HG02970 (cell line): Measurements from ENCODE around the gene MRTFB.

Source experiments
- ATAC-seq: cut with Tn5 transposase; IDR thresholded peaks from one replicate; pipeline ENCODE4 v1.9.1; 2021; ENCODE audit warnings: mild to moderate bottlenecking, moderate library complexity, moderate number of reproducible peaks; ENCODE audit not compliant: unreplicated experiment, low FRiP score

Gene MRTFB

DNA sequence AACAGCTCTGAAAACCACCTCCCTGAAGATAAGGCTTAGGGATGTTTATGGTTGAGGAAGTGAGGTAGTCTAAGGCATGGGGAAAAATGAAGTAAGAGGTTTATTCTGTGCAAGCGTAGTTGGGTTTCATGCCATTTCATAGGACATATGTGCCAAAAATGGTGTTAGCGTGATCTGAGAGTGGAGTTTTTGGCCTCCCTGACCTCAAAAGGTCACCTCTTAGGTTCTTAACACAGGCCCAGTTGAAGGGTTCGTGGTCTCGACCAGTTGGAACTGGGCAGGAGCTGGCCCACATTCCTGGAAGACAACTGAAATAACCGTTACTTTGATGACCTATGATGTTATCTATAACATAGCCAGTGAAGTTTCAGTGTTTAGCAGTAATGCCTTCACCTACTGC, 57.0 kb downstream of the MRTFB start:
- ATAC-seq, result no peak

DNA sequence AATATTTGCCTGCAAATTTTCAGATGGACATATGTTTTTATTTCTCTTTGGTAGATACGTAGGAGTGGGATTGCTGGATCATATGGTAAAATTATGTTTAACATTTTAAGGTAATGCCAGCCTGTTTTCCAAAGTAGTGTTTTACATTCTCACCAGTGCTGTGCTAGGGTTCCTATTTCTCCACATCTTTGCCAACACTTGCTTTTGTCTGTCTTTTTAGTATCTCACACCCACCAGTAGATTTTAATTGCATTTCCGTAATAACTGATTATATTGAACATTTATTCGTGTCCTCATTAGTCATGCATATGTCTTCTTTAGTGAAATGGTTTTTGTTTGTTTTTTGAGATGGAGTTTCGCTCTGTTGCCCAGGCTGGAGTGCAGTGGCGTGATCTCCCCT, 58.4 kb downstream of the MRTFB start:
- ATAC-seq, result no peak

DNA sequence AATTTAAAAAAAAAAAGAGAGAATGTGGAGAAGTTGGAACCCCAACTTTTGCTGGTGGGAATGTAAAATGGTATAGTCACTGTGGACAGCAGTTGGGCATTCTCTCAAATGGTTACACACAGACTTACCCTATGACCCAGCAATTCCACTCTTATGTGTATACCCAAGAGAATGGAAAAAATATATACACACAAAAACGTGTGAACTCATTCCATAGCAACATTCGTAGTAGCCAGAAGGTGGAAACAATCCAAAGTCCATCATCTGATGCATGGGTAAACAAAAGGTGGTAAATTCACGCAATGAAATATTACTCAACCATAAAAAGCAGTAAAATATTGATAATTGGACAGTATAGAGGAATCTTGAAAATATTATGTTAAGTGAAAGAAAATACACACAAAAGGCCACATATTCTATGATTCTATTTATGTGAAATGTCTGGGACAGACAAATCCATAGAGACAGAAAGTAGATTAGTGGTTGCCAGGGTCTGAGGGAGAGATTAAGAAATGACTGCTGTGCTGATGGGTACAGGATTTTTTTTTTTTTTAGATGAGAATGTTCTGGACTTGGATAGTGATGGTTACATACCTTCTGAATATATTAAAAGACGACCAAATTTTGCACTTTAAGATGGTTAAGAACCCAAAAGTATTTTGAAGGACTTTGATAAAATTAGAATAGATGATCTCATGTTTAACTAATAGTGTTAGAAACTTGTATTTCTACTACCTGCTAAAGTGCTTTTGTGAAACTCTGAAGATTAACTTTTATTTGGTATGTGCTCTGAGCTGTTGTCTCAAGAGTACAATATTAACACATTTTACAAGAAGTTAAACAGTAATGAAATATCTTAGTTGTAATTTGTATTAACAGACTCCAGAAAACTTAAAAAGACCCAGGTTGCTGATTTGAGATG, 60.9 kb downstream of the MRTFB start:
- no peak for ATAC-seq

DNA sequence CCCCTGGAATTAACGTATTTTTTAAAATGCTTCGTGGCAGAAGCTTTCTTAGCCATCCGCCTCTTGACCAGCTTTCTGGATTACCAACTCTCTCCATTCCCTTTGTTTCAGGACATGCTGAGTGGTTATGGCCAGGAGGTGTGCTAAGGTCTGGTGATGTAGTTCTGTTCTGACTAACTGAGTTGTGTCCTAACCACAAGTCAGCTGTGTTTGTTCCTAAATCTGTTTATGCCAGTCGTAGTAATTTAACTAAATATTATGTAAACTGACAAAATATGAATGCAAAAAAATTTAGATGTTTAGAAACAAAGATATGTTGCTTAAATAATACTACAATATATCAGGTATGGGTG, 61.6 kb downstream of the MRTFB start:
- ATAC-seq, result no peak

DNA sequence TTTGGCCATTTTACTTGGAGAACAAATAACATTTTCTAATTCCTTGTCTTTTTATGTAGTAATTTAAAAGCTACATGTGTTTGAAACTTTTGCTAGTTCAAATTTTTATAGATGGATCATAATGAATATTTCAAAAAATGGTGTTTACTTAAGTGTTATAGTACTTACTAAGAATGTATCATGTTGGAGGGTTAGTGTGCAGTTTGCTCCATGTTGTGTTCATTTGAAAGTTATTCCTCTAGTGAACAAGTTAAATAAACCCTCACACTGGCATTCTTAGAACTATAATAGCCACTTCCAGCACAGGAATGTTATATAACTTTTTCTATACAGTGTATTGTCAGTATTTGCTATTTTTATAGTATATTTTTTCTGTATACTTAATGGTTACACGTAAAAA, 62.8 kb downstream of the MRTFB start:
- no peak for ATAC-seq

- ATAC-seq, result no peak
These were observed 64.6 kb downstream of the MRTFB start for GRCh38 chr16:14135704-14136103.

DNA sequence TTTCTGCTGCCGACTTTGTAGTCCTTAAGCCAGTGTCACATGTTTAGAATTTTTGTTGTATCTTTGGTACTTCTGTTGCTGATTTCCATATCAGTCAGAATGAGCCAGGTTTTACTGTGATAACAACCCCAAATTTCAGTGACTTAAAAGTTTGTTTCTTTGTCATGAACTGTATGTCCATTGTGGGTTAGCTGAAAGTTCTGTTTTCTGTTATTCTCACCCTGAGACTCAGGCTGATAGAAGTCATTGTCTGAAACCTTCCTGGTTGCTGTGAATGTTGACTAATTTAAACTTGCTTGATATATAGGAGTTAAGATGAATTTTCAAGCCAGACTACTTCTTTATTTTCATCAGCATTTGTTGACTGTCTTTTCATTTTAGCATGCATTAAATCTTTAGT, 68.8 kb downstream of the MRTFB start:
- no peak for ATAC-seq

GRCh38 chr16:14140923-14141322, 69.8 kb downstream of the MRTFB start:
- ATAC-seq, result no peak

- no peak for ATAC-seq
These were observed 75.3 kb downstream of the MRTFB start for GRCh38 chr16:14146445-14146844.

DNA sequence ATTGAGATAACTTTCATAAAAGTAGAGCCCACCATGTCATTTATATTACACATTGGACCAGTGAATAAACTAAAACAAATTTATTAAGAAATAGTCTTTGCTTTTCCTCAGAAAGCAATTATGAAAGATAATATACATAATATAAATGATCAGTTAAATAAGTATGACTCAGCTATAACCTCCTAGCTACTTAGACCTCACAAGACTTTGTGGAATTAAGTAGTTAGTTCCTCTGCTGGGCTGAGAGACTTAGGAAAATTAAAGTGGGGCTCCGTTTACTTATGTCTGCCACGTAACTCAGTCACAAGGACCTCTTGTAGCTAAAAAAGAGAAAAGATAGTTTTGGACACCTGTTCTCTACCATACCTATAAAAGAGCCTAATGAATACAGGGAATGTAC, 76.9 kb downstream of the MRTFB start:
- no peak for ATAC-seq

DNA sequence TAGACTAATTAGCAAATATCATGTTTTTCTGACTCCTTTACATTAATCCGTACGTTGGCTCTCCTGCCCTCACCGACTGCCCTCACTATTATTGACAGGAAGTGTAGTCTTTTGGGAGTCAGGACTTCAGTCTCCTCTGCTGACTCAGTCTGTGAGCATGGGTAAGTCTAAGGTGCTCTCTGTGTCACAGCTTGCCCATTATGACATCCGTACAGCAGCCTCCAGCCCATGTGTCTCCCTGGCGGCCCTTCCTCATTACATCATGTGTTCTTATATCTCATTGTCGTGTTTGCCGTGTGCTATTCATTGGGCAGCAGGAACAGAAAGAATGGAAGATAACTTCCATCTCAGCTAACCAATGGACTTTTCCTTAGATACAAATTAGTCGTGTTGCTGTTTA, 77.5 kb downstream of the MRTFB start:
- ATAC-seq, result no peak

DNA sequence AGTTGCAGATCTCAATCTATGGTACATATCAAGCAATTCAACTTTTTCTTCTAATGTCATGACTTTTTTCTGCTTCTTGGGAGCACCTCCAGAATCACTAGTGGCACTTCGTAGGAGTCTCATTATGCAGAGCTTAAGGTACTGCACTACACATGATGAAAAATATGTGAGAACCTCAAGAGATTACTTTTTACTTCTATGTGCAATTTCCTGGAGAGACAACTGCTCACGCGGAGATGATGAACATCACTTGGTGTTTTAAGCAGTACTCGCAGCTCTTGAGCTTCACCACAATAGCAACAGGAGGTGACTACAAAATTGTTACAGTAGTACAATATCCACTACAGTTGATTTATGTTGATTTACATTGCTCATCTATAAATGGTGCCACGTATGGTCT, 79.7 kb downstream of the MRTFB start:
- no peak for ATAC-seq

DNA sequence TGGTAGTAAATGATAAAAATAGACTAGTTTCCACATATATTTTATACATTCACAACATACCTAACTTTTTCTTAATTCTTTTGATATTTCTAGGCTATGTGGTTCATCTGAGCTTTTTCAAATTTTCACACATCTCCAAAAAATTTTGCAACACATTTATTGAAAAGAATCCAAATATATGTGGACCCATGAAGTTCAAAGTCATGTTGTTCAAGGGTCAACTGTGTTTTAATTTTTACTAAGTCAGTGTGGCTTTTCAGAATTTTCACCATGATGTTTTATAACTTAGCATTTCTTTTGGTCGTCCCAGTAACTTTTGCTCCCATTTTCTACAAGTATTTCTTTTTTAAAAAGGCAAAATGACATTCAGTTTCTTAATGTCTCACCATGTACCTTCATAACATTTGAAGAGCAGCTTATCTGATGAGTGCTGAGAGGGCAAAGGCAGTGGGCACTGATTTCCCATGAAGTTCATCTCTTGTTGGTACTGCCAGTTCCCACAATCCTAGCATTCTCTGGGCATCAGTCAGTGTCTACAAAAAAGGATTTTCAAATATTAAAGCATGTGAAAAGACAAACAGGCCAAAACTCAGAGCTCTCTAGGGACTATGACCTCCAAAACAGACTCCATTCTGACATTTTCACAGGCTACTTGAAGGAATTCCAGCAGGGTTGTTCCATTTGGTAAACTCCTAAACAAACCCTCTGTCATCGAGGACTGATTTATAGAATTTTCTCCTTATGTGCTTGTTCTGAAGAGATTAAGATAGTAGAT, 80.3 kb downstream of the MRTFB start:
- ATAC-seq, result no peak

DNA sequence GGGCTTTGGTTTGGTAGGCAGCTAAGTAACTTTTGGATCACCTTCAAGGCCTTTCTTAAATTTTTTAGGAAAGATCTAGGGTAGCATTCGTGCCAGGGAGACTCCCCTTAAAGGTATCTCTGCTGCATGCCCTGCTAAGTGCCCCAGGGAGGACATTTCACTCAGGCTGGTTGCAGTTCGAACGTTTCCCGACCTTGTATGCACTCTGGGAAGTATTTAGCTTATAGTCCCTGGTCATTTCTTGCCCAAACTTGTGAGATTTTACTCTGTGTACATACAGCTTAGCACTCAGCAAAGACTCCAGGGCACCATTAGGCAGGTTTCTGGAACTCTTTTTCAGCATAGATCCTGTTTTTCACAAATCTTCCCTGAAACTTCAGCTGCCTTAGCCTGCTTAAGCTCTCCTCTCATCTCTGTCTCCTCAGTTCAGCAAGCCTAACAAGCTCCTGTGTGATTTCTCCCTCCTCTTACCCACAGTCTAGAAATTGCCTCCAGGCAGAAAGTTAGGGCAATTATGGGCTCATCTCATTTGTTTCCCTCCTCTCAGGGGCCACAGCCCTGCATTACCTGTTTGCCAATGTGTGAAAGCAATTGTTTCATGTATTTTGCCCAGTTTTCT, 84.6 kb downstream of the MRTFB start:
- no peak for ATAC-seq

DNA sequence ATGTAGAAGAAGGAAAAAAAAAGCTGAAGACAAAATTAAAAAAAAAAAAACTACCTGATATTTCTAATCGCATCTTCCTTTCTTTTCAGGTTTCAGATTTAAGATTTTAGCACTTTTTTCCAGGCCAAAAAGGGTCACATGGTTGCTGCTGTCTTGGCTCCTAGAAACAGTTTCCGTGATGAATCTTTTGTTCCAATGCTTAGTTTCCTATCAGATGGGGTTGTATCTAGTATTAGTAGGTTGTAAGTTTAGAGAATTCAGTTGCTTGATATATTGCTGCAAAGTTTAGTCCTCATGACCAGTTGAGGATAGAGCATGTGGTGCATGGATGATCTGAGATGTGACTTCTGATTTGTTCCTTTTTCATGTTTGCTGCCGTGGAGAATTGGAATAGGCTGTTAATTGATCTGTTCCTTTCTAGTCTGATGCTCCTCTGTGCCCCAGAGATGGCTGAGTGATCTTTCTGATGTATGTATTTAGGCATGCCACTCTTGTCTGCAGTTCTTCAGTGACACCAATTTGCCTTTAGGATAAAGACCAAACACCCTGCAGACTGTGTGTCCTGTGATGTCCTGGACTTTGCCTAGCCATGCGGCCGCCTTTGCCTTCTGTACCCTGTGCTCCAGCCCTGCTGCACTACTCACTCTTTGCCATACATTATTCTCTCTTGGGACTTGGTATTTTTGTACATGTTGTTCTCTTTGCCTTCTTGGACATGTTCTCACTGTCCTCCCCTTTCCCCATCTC, 94.0 kb downstream of the MRTFB start:
- no peak for ATAC-seq

GRCh38 chr16:14168146-14168545, 97.0 kb downstream of the MRTFB start:
- ATAC-seq, result no peak

- ATAC-seq, result no peak
These were observed 101.2 kb downstream of the MRTFB start for GRCh38 chr16:14172200-14172809.

GRCh38 chr16:14175086-14175485, 104.0 kb downstream of the MRTFB start:
- ATAC-seq, result no peak

GRCh38 chr16:14177704-14178103, 106.6 kb downstream of the MRTFB start:
- no peak for ATAC-seq

DNA sequence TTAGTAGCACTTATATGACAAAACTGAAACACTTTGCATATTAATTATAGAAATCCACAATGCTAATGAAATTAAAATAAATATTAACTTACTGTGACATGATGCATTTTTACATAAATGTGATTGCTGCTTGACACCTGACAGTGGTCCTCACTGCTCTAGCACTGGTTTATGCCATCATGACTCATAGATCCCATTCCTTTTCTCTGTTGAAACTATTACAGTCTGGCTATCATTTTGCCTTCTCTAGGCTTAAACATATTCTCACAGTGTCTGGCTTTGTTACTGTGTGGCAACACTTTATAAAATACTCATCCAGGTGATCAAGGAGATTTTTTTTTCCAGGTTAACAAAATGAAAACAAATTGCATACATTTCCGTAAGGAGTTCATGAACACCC, 108.0 kb downstream of the MRTFB start:
- no peak for ATAC-seq
